GM12872 (cell line): ENCODE data around the gene CTXND2.

Source experiments
- CTCF ChIP-seq: IDR thresholded peaks from 3 replicates; pipeline ENCODE4 v1.5.1; 2011; ENCODE audit warnings: low read depth, mild to moderate bottlenecking, low read length, moderate library complexity; ENCODE audit not compliant: insufficient read depth

CTXND2 gene

GRCh38 chr1:150887018-150887417 is at the start of gene CTXND2:
Gene CTXND2 (plus strand): TSS chr1:150887136. CDS start chr1:150912315, 25,179 bp downstream.
- TF ChIP-seq CTCF, result no peak

GRCh38 chr1:150841626-150842025 is 45.3 kb upstream of the CTXND2 start:
- TF ChIP-seq CTCF, result no peak

GRCh38 chr1:150842343-150842742 is 44.6 kb upstream of the CTXND2 start:
- TF ChIP-seq CTCF, result no peak

- TF ChIP-seq CTCF, result no peak
These were observed 44.0 kb upstream of the CTXND2 start for GRCh38 chr1:150842964-150843363.

GRCh38 chr1:150843474-150843873 is 43.5 kb upstream of the CTXND2 start:
- TF ChIP-seq CTCF, result no peak

GRCh38 chr1:150846473-150847146 is 40.3 kb upstream of the CTXND2 start:
- no peak for TF ChIP-seq CTCF

GRCh38 chr1:150863724-150864123 is 23.2 kb upstream of the CTXND2 start:
- TF ChIP-seq CTCF, result no peak

GRCh38 chr1:150869683-150870082 is 17.3 kb upstream of the CTXND2 start:
- TF ChIP-seq CTCF, result no peak
